ENCODE data around the gene MTURN. TPM values are rescaled to one million over a fixed set of nuclear protein-coding genes. Genes with fewer than 3 reads are reported as not detected.

The MTURN gene
- total and polyA plus RNA-seq, 9 of the 15 experiments (the other 6 are each of a cell fraction or from before 2014, with no cell fraction given): 0.94 to 14.8 (median 6.4) TPM

DNA sequence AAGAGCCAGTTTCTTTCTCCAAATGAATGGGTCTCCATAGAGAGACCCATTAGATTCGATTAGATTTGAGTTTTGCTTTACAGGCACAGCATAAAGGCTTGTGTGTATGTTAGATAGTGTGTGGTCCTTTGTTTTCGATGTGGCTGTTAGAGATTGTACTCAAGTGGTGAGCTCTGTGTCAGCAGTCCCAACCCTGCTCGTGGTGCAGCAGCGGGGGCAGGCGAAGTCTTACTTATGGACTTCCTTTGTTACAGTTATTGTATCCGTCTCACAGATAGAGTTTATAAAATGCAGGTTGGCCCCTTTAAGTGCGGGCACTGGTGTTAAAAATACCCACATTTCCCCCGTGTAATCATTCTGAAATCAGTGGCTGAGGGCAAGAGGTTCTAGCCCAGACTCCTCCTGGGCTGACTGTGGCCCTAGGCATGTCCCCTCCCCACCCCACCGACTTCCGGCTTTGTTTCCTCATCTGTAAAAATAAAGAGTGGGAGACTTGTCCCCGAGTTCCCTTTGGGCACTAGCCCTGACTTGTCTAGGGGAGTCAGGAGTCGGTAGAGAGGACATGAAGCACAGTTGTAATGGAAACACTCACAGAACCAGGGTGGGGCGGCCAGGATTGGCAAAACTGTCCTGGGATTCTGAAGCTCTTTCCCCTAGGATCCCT, 28.6 kb downstream of the MTURN start (continued):
- TF ChIP-seq ZNF639 (CRISPR knock-in tag; conservative IDR thresholded peaks at IDR 0.05 in 1 of 2, IDR thresholded peaks at IDR 0.05 in 1 of 2): peak in 1 of 2 experiments; percentile 65; a peak in 2 of 4 replicates
- 0 out of 2 replicates have a peak, but pooled peaks have one; percentile 29 for TF ChIP-seq DPF2 (IDR thresholded peaks at IDR 0.05)
- peak; percentile 70 for TF ChIP-seq TCF3 (CRISPR knock-in tag; IDR thresholded peaks at IDR 0.05)
- peak; percentile 27; the same call in 1 of the 2 replicates for TF ChIP-seq GATA2 (CRISPR knock-in tag; IDR thresholded peaks at IDR 0.05)
- no peak for TF ChIP-seq NR2C2 (CRISPR knock-in tag; IDR thresholded peaks at IDR 0.05)
- TF ChIP-seq NR2C2 (tag; IDR thresholded peaks at IDR 0.05): peak; percentile 31; the same call in 1 of the 2 replicates
- peak; percentile 20 for TF ChIP-seq TBP (optimal IDR thresholded peaks at IDR 0.05; ENCODE audit: low read depth, low read length)
- TF ChIP-seq ZNF311 (CRISPR knock-in tag; IDR thresholded peaks at IDR 0.05): 0 out of 2 replicates have a peak, but pooled peaks have one; percentile 40
- peak; percentile 71; the same call in 1 of the 2 replicates for TF ChIP-seq DMBX1 (CRISPR knock-in tag; IDR thresholded peaks at IDR 0.05; ENCODE audit: borderline replicate concordance)
- TF ChIP-seq MAZ (CRISPR knock-in tag; conservative IDR thresholded peaks at IDR 0.05 in 1 of 2, IDR thresholded peaks at IDR 0.05 in 1 of 2): peak in 1 of 2 experiments; percentile 16; a peak in 1 of 4 replicates
- no peak for TF ChIP-seq ZBTB8A (IDR thresholded peaks at IDR 0.05; ENCODE audit: partially characterized antibody)
- TF ChIP-seq NCOR1 (IDR thresholded peaks at IDR 0.05): peak; percentile 57; the same call in 1 of the 2 replicates
- TF ChIP-seq ZBED1 (IDR thresholded peaks at IDR 0.05): no peak
- peak; percentile 21; the same call in 1 of the 2 replicates for TF ChIP-seq EP400 (IDR thresholded peaks at IDR 0.05)
- TF ChIP-seq TAL1 (IDR thresholded peaks at IDR 0.05): peak; percentile 64; the same call in 1 of the 2 replicates
- TF ChIP-seq ZNF780A (CRISPR knock-in tag; IDR thresholded peaks at IDR 0.05): no peak
- TF ChIP-seq, protein P1, sequence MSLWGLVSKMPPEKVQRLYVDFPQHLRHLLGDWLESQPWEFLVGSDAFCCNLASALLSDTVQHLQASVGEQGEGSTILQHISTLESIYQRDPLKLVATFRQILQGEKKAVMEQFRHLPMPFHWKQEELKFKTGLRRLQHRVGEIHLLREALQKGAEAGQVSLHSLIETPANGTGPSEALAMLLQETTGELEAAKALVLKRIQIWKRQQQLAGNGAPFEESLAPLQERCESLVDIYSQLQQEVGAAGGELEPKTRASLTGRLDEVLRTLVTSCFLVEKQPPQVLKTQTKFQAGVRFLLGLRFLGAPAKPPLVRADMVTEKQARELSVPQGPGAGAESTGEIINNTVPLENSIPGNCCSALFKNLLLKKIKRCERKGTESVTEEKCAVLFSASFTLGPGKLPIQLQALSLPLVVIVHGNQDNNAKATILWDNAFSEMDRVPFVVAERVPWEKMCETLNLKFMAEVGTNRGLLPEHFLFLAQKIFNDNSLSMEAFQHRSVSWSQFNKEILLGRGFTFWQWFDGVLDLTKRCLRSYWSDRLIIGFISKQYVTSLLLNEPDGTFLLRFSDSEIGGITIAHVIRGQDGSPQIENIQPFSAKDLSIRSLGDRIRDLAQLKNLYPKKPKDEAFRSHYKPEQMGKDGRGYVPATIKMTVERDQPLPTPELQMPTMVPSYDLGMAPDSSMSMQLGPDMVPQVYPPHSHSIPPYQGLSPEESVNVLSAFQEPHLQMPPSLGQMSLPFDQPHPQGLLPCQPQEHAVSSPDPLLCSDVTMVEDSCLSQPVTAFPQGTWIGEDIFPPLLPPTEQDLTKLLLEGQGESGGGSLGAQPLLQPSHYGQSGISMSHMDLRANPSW (CRISPR knock-in tag; IDR thresholded peaks at IDR 0.05): no peak
- TF ChIP-seq HNRNPLL (IDR thresholded peaks at IDR 0.05; ENCODE audit: low read depth, low read length, poor library complexity, severe bottlenecking): no peak
- no peak for TF ChIP-seq DDX20 (tag; IDR thresholded peaks at IDR 0.05; ENCODE audit: low read depth)
- TF ChIP-seq ZFPM2 (CRISPR knock-in tag; IDR thresholded peaks at IDR 0.05): no peak
- TF ChIP-seq CBFA2T2 (conservative IDR thresholded peaks at IDR 0.05): peak; percentile 55
- peak; percentile 55; the same call in 1 of the 2 replicates for TF ChIP-seq L3MBTL2 (IDR thresholded peaks at IDR 0.05)
- TF ChIP-seq, protein P2, sequence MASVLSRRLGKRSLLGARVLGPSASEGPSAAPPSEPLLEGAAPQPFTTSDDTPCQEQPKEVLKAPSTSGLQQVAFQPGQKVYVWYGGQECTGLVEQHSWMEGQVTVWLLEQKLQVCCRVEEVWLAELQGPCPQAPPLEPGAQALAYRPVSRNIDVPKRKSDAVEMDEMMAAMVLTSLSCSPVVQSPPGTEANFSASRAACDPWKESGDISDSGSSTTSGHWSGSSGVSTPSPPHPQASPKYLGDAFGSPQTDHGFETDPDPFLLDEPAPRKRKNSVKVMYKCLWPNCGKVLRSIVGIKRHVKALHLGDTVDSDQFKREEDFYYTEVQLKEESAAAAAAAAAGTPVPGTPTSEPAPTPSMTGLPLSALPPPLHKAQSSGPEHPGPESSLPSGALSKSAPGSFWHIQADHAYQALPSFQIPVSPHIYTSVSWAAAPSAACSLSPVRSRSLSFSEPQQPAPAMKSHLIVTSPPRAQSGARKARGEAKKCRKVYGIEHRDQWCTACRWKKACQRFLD (CRISPR knock-in tag; IDR thresholded peaks at IDR 0.05): peak; percentile 72
- TF ChIP-seq ETV5 (CRISPR knock-in tag; IDR thresholded peaks at IDR 0.05; ENCODE audit: low read depth): peak; percentile 70; the same call in 1 of the 2 replicates
